ENCODE data around the gene RBM24. TPM values are rescaled to one million over a fixed set of nuclear protein-coding genes. Genes with fewer than 3 reads are reported as not detected.

Gene RBM24
- total and polyA plus RNA-seq, 2 donors (not counting 1 experiment from before 2014, with no cell fraction given), result 2.5 TPM

DNA sequence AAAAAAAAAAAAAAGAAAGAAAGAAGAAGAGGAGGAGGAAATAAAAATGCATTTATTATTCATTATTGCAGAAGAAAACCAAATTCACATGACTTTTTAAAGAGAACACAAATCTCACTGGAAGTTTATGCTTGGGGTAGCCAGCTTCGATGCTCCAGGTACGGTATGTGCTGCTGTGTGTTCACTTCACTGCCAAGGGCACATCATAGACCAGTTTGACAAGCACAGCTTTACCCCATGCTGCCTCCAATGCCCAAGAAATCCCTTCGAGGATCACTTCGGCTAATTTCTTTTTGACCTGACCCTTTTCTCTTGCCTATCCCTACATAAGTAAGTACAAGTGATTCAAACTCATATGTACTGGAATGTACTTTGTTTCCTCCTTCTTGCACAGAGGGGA lies 41.9 kb upstream of the RBM24 start:
- Histone ChIP-seq H3K36me3 (ENCODE audit: control insufficient read depth, insufficient read depth, low read length) (no peaks in the 10 kb centered on the region), H3K4me3 (replicated peaks in 1 of 4; ENCODE audit: control extremely low read depth in 1 of 4, insufficient read depth in 1 of 4, low read depth in 3 of 4, low read length in 4 of 4) (no peak overlapping the region), H4K20me1 (ENCODE audit: control insufficient read depth, extremely low read depth, insufficient read depth, low read length) (no peaks in the 10 kb centered on the region), H3K9me3 (ENCODE audit: control insufficient read depth, insufficient read depth, low read depth, low read length) (no peaks in the 10 kb centered on the region), H3K79me2 (ENCODE audit: control insufficient read depth, insufficient read depth, low read length) (no peaks in the 10 kb centered on the region), H3K27me3 (ENCODE audit: control insufficient read depth, insufficient read depth, low read length) (no peaks in the 10 kb centered on the region), H3K9ac (ENCODE audit: insufficient read depth, low read length) (no peak overlapping the region), H2AFZ (ENCODE audit: low read length) (no peak overlapping the region), H3K4me2 (ENCODE audit: extremely low read depth, insufficient read depth, low read length) (no peak overlapping the region), H3K27ac (ENCODE audit: insufficient read depth, low read length) (no peak overlapping the region), H3K4me1 (ENCODE audit: control insufficient read depth, extremely low read depth, insufficient read depth, low read length) (no peaks in the 10 kb centered on the region)
- TF ChIP-seq, protein P1, sequence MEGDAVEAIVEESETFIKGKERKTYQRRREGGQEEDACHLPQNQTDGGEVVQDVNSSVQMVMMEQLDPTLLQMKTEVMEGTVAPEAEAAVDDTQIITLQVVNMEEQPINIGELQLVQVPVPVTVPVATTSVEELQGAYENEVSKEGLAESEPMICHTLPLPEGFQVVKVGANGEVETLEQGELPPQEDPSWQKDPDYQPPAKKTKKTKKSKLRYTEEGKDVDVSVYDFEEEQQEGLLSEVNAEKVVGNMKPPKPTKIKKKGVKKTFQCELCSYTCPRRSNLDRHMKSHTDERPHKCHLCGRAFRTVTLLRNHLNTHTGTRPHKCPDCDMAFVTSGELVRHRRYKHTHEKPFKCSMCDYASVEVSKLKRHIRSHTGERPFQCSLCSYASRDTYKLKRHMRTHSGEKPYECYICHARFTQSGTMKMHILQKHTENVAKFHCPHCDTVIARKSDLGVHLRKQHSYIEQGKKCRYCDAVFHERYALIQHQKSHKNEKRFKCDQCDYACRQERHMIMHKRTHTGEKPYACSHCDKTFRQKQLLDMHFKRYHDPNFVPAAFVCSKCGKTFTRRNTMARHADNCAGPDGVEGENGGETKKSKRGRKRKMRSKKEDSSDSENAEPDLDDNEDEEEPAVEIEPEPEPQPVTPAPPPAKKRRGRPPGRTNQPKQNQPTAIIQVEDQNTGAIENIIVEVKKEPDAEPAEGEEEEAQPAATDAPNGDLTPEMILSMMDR (conservative IDR thresholded peaks at IDR 0.05 in 1 of 2, IDR thresholded peaks at IDR 0.05 in 1 of 2; ENCODE audit: low read depth in 1 of 2, low read length in 2 of 2), result no peak
- no peak for TF ChIP-seq EZH2 (IDR thresholded peaks at IDR 0.05; ENCODE audit: low read length, missing control alignments)
- DNase-seq (ENCODE audit: low read depth in 2 of 2), result no peak

DNA sequence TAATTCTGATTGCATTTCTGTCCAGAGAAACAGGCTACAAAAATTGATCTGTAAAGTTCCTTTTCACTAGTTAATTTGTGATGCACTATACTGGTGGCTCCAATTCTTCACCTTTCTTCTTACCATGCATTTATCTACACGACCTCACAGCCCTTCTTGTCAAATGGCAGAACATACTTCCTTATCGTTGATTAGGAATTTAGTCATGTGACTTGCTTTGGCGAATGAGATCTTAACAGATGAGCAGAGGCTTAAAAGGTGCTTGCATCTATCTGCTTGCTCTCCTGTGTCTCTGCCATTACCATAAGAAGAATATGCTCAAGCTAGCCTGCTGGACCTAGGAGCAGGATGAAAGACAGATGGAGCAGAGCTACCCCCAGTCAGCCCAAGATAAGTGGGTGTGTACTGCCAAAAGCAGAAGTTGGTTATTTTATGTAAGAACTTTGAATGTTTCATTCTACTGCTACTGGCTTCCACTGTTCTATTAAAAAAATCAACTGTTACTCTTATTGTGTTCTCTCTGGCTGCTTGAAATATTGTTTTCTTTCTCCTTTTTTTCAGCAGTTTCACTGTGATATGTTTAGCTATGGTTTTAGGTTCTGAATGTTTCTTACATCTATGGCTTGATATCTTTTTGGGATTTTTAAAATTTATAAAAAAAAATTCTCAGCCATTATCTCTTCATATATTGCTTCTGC lies 40.2 kb upstream of the RBM24 start:
- Histone ChIP-seq H3K4me1 (ENCODE audit: control insufficient read depth, extremely low read depth, insufficient read depth, low read length) (no peaks in the 10 kb centered on the region), H3K9ac (ENCODE audit: insufficient read depth, low read length) (no peak overlapping the region), H3K9me3 (ENCODE audit: control insufficient read depth, insufficient read depth, low read depth, low read length) (no peaks in the 10 kb centered on the region)

DNA sequence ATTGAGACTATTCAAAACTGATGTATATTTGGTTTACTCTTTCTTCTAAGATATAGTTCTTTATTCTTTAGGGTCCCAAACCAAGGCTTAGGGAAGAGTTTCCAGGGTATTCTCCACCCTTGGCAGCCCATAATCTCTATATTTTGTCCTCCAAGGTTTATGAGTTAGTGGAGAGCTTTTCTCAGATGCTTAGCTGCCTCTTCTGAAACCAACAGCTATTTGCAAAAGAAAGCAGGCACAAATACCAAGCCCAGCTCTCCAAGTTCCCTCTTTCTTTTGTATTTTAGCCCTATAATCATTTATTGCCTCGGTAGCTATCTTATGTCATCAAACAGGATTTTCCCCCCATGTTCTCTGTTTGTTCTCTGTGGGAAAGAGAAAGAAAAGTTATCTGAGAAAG lies 39.1 kb upstream of the RBM24 start:
- H4K20me1 ChIP-seq (ENCODE audit: control insufficient read depth, extremely low read depth, insufficient read depth, low read length), result no peaks in the 10 kb centered on the region

More for the DNA sequence above, 40.2 kb upstream of the RBM24 start:
- Histone ChIP-seq H3K4me3 (replicated peaks in 1 of 4; ENCODE audit: control extremely low read depth in 1 of 4, insufficient read depth in 1 of 4, low read depth in 3 of 4, low read length in 4 of 4) (no peak overlapping the region), H4K20me1 (ENCODE audit: control insufficient read depth, extremely low read depth, insufficient read depth, low read length) (no peaks in the 10 kb centered on the region), H2AFZ (ENCODE audit: low read length) (no peak overlapping the region), H3K4me2 (ENCODE audit: extremely low read depth, insufficient read depth, low read length) (no peak overlapping the region), H3K27me3 (ENCODE audit: control insufficient read depth, insufficient read depth, low read length) (no peaks in the 10 kb centered on the region), H3K27ac (ENCODE audit: insufficient read depth, low read length) (no peak overlapping the region), H3K79me2 (ENCODE audit: control insufficient read depth, insufficient read depth, low read length) (no peaks in the 10 kb centered on the region), H3K36me3 (ENCODE audit: control insufficient read depth, insufficient read depth, low read length) (no peaks in the 10 kb centered on the region)
- DNase-seq (ENCODE audit: low read depth in 2 of 2), result no peak
- TF ChIP-seq EZH2 (IDR thresholded peaks at IDR 0.05; ENCODE audit: low read length, missing control alignments), result no peak
- TF ChIP-seq, protein P1 (conservative IDR thresholded peaks at IDR 0.05 in 1 of 2, IDR thresholded peaks at IDR 0.05 in 1 of 2; ENCODE audit: low read depth in 1 of 2, low read length in 2 of 2), result no peak

More for the DNA sequence above, 39.1 kb upstream of the RBM24 start:
- H3K27ac ChIP-seq (ENCODE audit: insufficient read depth, low read length), result no peak overlapping the region
- no peaks in the 10 kb centered on the region for H3K36me3 ChIP-seq (ENCODE audit: control insufficient read depth, insufficient read depth, low read length)
- H3K9ac ChIP-seq (ENCODE audit: insufficient read depth, low read length), result no peak overlapping the region
- no peaks in the 10 kb centered on the region for H3K4me1 ChIP-seq (ENCODE audit: control insufficient read depth, extremely low read depth, insufficient read depth, low read length)
- no peaks in the 10 kb centered on the region for H3K79me2 ChIP-seq (ENCODE audit: control insufficient read depth, insufficient read depth, low read length)
- no peak overlapping the region for H2AFZ ChIP-seq (ENCODE audit: low read length)
- H3K27me3 ChIP-seq (ENCODE audit: control insufficient read depth, insufficient read depth, low read length), result no peaks in the 10 kb centered on the region
- H3K4me2 ChIP-seq (ENCODE audit: extremely low read depth, insufficient read depth, low read length), result no peak overlapping the region
- no peaks in the 10 kb centered on the region for H3K9me3 ChIP-seq (ENCODE audit: control insufficient read depth, insufficient read depth, low read depth, low read length)
- H3K4me3 ChIP-seq (replicated peaks in 1 of 4; ENCODE audit: control extremely low read depth in 1 of 4, insufficient read depth in 1 of 4, low read depth in 3 of 4, low read length in 4 of 4), result no peak overlapping the region
- no peak for TF ChIP-seq EZH2 (IDR thresholded peaks at IDR 0.05; ENCODE audit: low read length, missing control alignments)
- TF ChIP-seq, protein P1 (conservative IDR thresholded peaks at IDR 0.05 in 1 of 2, IDR thresholded peaks at IDR 0.05 in 1 of 2; ENCODE audit: low read depth in 1 of 2, low read length in 2 of 2), result no peak
- no peak for DNase-seq (ENCODE audit: low read depth in 2 of 2)
